DND-41 (cell line): ENCODE data around the gene TSPAN11.

Experiments
- ATAC-seq: fragments of 200-7000 bp; cut with Tn5 transposase; 3 replicates; pipeline ENCODE4 v1.9.1; 2021; ENCODE audit warnings: low read depth; ENCODE audit not compliant: insufficient read depth
- DNase-seq: peaks from one replicate; pipeline ENCODE4 v3.0.0-alpha.2; 2020
- H2AFZ ChIP-seq: 2 replicates; pipeline ENCODE4 v1.6.0; 2012; ENCODE audit warnings: low read depth, low read length
- H3K27ac ChIP-seq: 2 replicates; pipeline ENCODE4 v1.5.1; 2012; ENCODE audit warnings: low read length, inconsistent platforms
- H3K27me3 ChIP-seq: fragments of 200-600 bp; sonication (generic); 2 replicates; pipeline ENCODE4 v1.6.0; 2012; ENCODE audit warnings: low read length, mild to moderate bottlenecking, inconsistent platforms; ENCODE audit not compliant: insufficient read depth, poor library complexity
- H3K36me3 ChIP-seq: 2 replicates; pipeline ENCODE4 v1.5.1; 2012; ENCODE audit warnings: low read length, inconsistent platforms; ENCODE audit not compliant: insufficient read depth
- H3K4me1 ChIP-seq: 2 replicates; pipeline ENCODE4 v1.5.1; 2012; ENCODE audit warnings: mild to moderate bottlenecking, low read length; ENCODE audit not compliant: insufficient read depth
- H3K4me2 ChIP-seq: 2 replicates; pipeline ENCODE4 v1.6.0; 2012; ENCODE audit warnings: mild to moderate bottlenecking, moderate library complexity, low read length, inconsistent platforms; ENCODE audit not compliant: insufficient read depth
- H3K4me3 ChIP-seq, 2 experiments: fragments of 200-600 bp in 1 of 2; shearing (Covaris generic) in 1 of 2; 2 replicates each; pipeline ENCODE4 v1.5.1; 2012 to 2016; ENCODE audit warnings: inconsistent platforms in 2 of 2, low read length in 2 of 2, mild to moderate bottlenecking in 2 of 2, low read depth in 1 of 2, moderate library complexity in 1 of 2
- H3K79me2 ChIP-seq: 2 replicates; pipeline ENCODE4 v1.6.0; 2012; ENCODE audit warnings: low read length, inconsistent platforms; ENCODE audit not compliant: insufficient read depth
- H3K9ac ChIP-seq: 2 replicates; pipeline ENCODE4 v1.6.0; 2012; ENCODE audit warnings: low read depth, mild to moderate bottlenecking, inconsistent platforms, low read length, moderate library complexity
- H3K9me3 ChIP-seq: 2 replicates; pipeline ENCODE4 v1.5.1; 2012; ENCODE audit warnings: low read length, moderate library complexity, mild to moderate bottlenecking, inconsistent platforms; ENCODE audit not compliant: insufficient read depth, severe bottlenecking
- H4K20me1 ChIP-seq: 2 replicates; pipeline ENCODE4 v1.6.0; 2012; ENCODE audit warnings: low read length; ENCODE audit not compliant: insufficient read depth
- CTCF ChIP-seq: IDR thresholded peaks from 2 replicates; pipeline ENCODE4 v1.5.1; 2012; ENCODE audit warnings: borderline replicate concordance, low read length, moderate library complexity, mild to moderate bottlenecking; ENCODE audit not compliant: poor library complexity, severe bottlenecking; ENCODE audit errors: extremely low read depth
- EZH2 ChIP-seq: IDR thresholded peaks from 3 replicates; pipeline ENCODE4 v1.6.1; 2012; ENCODE audit warnings: borderline replicate concordance, low read depth, mild to moderate bottlenecking, moderate library complexity, low read length, inconsistent platforms; ENCODE audit not compliant: severe bottlenecking

Gene TSPAN11

GRCh38 chr12:31005944-31006361, 79.4 kb downstream of the TSPAN11 start:
- Histone ChIP-seq H3K79me2 (no peaks in the 10 kb centered on the region), H3K9ac (no peak overlapping the region), H3K36me3 (no peaks in the 10 kb centered on the region), H3K4me1 (no peaks in the 10 kb centered on the region), H2AFZ (no peak overlapping the region), H3K4me3 (no peak overlapping the region), H3K27me3 (no peaks in the 10 kb centered on the region), H4K20me1 (peaks cover 3% of the 10 kb centered on the region; the same call in 1 of the 2 replicates), H3K9me3 (no peaks in the 10 kb centered on the region), H3K27ac (no peak overlapping the region), H3K4me2 (no peak overlapping the region)
- TF ChIP-seq CTCF (no peak), EZH2 (no peak)
- ATAC-seq (no peak), DNase-seq (no peak)

- DNase-seq (no peak), ATAC-seq (no peak)
- no peaks in the 10 kb centered on the region for H3K4me1 ChIP-seq
- TF ChIP-seq CTCF = no peak
- no peak for TF ChIP-seq EZH2
- H3K27me3 ChIP-seq = no peaks in the 10 kb centered on the region
- no peak overlapping the region for H3K4me2 ChIP-seq
- H4K20me1 ChIP-seq = peaks cover 3% of the 10 kb centered on the region; the same call in 1 of the 2 replicates
- H3K36me3 ChIP-seq = no peaks in the 10 kb centered on the region
- no peaks in the 10 kb centered on the region for H3K9me3 ChIP-seq
- H3K9ac ChIP-seq = no peak overlapping the region
- no peak overlapping the region for H3K27ac ChIP-seq
- H2AFZ ChIP-seq = no peak overlapping the region
- H3K4me3 ChIP-seq = no peak overlapping the region
- H3K79me2 ChIP-seq = no peaks in the 10 kb centered on the region
Observed at GRCh38 chr12:31006416-31007152, 80.0 kb downstream of the TSPAN11 start.

GRCh38 chr12:31007153-31007495, 80.6 kb downstream of the TSPAN11 start:
- ATAC-seq = no peak
- Histone ChIP-seq H3K9me3 (no peaks in the 10 kb centered on the region), H2AFZ (no peak overlapping the region), H3K4me3 (no peak overlapping the region), H3K27ac (no peak overlapping the region), H4K20me1 (peaks cover 3% of the 10 kb centered on the region; the same call in 1 of the 2 replicates), H3K27me3 (no peaks in the 10 kb centered on the region), H3K4me1 (no peaks in the 10 kb centered on the region), H3K4me2 (no peak overlapping the region), H3K9ac (no peak overlapping the region), H3K79me2 (no peaks in the 10 kb centered on the region), H3K36me3 (no peaks in the 10 kb centered on the region)
- no peak for DNase-seq
- TF ChIP-seq EZH2 (no peak), CTCF (no peak)
